22Rv1 (cell line): ENCODE data around the gene SLC11A1.
A peak's percentile ranks its signal among the peaks of the same experiment; 100 is the strongest.

Source experiments
- H3K27ac ChIP-seq: fragments of 450-650 bp; 2 replicates; pipeline ENCODE4 v1.5.1; 2017
- ZFX ChIP-seq: fragments of 450-650 bp; IDR thresholded peaks from 2 replicates; pipeline ENCODE4 v1.6.1; 2017; ENCODE audit warnings: antibody characterized with exemption, borderline replicate concordance
- TF ChIP-seq, protein P1 (sequence below): fragments of 450-650 bp; IDR thresholded peaks from 2 replicates; pipeline ENCODE4 v1.5.1; 2017; ENCODE audit warnings: mild to moderate bottlenecking

The SLC11A1 gene

DNA sequence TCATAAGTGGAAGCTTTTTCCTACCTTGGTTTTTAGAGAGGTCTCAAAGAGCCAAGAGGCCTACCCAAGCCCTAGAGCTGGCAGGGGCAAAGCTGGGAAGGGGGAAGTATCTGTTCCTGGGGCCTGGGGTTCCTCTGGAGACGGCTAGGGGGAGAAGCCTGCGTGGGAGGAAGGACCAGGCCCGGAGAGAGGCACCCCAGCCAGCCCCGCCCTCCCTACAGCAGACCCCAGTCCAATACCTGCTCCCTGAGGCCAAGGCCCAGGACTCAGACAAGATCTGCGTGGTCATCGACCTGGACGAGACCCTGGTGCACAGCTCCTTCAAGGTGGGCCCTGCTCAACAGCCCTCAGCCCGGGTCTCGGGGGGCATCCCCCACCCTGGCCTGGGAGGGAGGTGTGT, 19.8 kb downstream of the SLC11A1 start:
- TF ChIP-seq ZFX: no peak
- TF ChIP-seq, protein P1, sequence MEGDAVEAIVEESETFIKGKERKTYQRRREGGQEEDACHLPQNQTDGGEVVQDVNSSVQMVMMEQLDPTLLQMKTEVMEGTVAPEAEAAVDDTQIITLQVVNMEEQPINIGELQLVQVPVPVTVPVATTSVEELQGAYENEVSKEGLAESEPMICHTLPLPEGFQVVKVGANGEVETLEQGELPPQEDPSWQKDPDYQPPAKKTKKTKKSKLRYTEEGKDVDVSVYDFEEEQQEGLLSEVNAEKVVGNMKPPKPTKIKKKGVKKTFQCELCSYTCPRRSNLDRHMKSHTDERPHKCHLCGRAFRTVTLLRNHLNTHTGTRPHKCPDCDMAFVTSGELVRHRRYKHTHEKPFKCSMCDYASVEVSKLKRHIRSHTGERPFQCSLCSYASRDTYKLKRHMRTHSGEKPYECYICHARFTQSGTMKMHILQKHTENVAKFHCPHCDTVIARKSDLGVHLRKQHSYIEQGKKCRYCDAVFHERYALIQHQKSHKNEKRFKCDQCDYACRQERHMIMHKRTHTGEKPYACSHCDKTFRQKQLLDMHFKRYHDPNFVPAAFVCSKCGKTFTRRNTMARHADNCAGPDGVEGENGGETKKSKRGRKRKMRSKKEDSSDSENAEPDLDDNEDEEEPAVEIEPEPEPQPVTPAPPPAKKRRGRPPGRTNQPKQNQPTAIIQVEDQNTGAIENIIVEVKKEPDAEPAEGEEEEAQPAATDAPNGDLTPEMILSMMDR: no peak
- H3K27ac ChIP-seq: peak overlapping the region; percentile 100

DNA sequence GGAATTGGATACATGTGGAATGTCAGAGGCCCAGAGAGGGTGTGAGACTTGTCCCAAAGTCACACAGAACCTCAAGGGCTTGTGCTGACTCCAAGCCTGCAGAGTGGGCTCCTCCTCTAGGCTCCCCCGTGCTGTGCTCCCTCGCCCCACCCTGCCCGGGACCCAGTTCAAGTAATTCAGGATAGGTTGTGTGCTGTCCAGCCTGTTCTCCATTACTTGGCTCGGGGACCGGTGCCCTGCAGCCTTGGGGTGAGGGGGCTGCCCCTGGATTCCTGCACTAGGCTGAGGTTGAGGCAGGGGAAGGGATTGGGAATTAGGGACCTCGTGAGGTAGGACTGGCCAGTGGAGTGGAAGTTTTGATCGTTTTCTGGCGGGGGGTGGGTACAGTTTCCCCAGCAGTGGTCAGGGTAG, 20.4 kb downstream of the SLC11A1 start:
- TF ChIP-seq, protein P1: no peak
- no peak for TF ChIP-seq ZFX
- H3K27ac ChIP-seq: peak overlapping the region; percentile 100

DNA sequence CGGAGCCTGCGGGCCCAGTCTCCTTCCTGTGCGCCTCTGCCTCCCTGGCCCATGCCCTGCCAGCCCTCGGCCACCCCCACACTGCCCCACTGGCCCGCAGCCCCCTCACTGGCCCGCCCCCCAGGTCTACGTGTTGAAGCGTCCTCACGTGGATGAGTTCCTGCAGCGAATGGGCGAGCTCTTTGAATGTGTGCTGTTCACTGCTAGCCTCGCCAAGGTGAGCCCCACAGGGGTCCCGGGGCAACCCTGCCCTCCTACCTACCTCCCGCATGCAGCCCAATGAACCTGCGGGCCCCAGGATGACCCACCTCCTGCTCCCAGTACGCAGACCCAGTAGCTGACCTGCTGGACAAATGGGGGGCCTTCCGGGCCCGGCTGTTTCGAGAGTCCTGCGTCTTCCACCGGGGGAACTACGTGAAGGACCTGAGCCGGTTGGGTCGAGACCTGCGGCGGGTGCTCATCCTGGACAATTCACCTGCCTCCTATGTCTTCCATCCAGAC, 20.9 kb downstream of the SLC11A1 start:
- no peak for TF ChIP-seq ZFX
- TF ChIP-seq, protein P1: no peak
- peak overlapping the region; percentile 100 for H3K27ac ChIP-seq

DNA sequence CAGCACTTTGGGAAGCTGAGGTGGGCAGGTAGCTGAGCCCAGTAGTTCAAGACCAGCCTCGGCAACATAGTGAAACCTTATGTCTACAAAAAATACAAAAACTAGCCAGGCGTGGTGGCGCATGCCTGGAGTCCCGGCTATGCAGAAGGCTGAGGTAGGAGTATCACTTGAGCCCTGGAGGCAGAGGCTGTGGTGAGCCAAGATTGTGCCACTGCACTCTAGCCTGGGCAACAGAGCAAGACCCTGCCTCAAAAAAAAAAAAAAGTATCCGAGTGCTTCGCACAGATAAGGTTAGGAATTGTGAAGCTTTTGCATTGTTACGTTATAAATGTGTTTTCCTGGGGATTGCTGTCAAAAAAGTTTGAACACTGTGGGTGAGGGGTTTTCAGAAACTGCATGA, 21.7 kb downstream of the SLC11A1 start:
- TF ChIP-seq ZFX: no peak
- TF ChIP-seq, protein P1: no peak
- peak overlapping the region; percentile 100 for H3K27ac ChIP-seq

DNA sequence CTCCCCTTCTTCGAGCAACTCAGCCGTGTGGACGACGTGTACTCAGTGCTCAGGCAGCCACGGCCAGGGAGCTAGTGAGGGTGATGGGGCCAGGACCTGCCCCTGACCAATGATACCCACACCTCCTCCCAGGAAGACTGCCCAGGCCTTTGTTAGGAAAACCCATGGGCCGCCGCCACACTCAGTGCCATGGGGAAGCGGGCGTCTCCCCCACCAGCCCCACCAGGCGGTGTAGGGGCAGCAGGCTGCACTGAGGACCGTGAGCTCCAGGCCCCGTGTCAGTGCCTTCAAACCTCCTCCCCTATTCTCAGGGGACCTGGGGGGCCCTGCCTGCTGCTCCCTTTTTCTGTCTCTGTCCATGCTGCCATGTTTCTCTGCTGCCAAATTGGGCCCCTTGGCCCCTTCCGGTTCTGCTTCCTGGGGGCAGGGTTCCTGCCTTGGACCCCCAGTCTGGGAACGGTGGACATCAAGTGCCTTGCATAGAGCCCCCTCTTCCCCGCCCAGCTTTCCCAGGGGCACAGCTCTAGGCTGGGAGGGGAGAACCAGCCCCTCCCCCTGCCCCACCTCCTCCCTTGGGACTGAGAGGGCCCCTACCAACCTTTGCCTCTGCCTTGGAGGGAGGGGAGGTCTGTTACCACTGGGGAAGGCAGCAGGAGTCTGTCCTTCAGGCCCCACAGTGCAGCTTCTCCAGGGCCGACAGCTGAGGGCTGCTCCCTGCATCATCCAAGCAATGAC, 22.4 kb downstream of the SLC11A1 start:
- TF ChIP-seq ZFX: no peak
- TF ChIP-seq, protein P1: no peak
- H3K27ac ChIP-seq: peak overlapping the region; percentile 100

DNA sequence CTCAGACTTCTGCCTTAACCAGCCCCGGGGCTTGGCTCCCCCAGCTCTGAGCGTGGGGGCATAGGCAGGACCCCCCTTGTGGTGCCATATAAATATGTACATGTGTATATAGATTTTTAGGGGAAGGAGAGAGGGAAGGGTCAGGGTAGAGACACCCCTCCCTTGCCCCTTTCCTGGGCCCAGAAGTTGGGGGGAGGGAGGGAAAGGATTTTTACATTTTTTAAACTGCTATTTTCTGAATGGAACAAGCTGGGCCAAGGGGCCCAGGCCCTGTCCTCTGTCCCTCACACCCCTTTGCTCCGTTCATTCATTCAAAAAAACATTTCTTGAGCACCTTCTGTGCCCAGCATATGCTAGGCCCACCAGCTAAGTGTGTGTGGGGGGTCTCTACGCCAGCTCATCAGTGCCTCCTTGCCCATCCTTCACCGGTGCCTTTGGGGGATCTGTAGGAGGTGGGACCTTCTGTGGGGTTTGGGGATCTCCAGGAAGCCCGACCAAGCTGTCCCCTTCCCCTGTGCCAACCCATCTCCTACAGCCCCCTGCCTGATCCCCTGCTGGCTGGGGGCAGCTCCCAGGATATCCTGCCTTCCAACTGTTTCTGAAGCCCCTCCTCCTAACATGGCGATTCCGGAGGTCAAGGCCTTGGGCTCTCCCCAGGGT, 23.1 kb downstream of the SLC11A1 start:
- TF ChIP-seq, protein P1: no peak
- no peak for TF ChIP-seq ZFX
- H3K27ac ChIP-seq: peak overlapping the region; percentile 100

DNA sequence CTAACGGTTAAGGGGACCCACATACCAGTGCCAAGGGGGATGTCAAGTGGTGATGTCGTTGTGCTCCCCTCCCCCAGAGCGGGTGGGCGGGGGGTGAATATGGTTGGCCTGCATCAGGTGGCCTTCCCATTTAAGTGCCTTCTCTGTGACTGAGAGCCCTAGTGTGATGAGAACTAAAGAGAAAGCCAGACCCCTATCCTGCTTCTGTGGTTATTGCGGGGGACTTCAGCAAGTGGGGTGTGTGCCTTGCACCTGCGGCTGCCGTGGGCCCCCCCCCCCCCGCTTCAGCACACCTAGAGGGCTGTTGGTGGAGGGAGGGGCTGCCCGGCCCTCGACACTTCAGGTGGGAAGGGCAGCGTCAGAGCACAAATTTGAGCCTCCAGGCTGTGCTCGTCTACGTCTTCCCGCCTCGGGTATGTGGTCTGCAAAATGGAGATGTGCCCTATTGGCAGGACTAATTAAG, 23.7 kb downstream of the SLC11A1 start:
- peak overlapping the region; percentile 100 for H3K27ac ChIP-seq
- no peak for TF ChIP-seq ZFX
- TF ChIP-seq, protein P1: no peak
